Hepatocyte (in vitro differentiated cells): ENCODE measurements around the gene LRRIQ4.

ENCODE experiments used
- EZH2 ChIP-seq: fragments of 200-600 bp; sonication (generic); IDR thresholded peaks from 2 replicates; pipeline ENCODE4 v1.6.1; 2016; ENCODE audit warnings: antibody characterized with exemption, mild to moderate bottlenecking, borderline replicate concordance
- EZH2phosphoT487 ChIP-seq: fragments of 200-600 bp; sonication (generic); IDR thresholded peaks from one replicate; pipeline ENCODE4 v1.6.1; 2018; ENCODE audit warnings: antibody characterized with exemption, mild to moderate bottlenecking, low read depth, moderate library complexity; ENCODE audit not compliant: unreplicated experiment, severe bottlenecking
- TF ChIP-seq, protein P1 (sequence below): fragments of 200-600 bp; sonication (generic); IDR thresholded peaks from 2 replicates; pipeline ENCODE4 v1.5.1; 2016; ENCODE audit warnings: antibody characterized with exemption, mild to moderate bottlenecking; ENCODE audit not compliant: poor library complexity

- TF ChIP-seq, protein P1, sequence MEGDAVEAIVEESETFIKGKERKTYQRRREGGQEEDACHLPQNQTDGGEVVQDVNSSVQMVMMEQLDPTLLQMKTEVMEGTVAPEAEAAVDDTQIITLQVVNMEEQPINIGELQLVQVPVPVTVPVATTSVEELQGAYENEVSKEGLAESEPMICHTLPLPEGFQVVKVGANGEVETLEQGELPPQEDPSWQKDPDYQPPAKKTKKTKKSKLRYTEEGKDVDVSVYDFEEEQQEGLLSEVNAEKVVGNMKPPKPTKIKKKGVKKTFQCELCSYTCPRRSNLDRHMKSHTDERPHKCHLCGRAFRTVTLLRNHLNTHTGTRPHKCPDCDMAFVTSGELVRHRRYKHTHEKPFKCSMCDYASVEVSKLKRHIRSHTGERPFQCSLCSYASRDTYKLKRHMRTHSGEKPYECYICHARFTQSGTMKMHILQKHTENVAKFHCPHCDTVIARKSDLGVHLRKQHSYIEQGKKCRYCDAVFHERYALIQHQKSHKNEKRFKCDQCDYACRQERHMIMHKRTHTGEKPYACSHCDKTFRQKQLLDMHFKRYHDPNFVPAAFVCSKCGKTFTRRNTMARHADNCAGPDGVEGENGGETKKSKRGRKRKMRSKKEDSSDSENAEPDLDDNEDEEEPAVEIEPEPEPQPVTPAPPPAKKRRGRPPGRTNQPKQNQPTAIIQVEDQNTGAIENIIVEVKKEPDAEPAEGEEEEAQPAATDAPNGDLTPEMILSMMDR = no peak
- TF ChIP-seq EZH2phosphoT487 = no peak
- TF ChIP-seq EZH2 = no peak
These were observed 51.6 kb downstream of the LRRIQ4 start for GRCh38 chr3:169864270-169864669.
